H1 (cell line): ENCODE results near the gene BCL2A1. TPM values are rescaled to one million over a fixed set of nuclear protein-coding genes. Genes with fewer than 3 reads are reported as not detected.

Experiments
- CTCF ChIA-PET: fragments of 300-600 bp; sonication (Branson Sonifier 250); formaldehyde crosslinking; loops from one replicate; lab custom pipeline; 2021; ENCODE audit not compliant: partially characterized antibody; lab: Charles Lee
- POLR2A ChIA-PET: fragments of 300-600 bp; sonication (Branson Sonifier 250); formaldehyde crosslinking; loops from one replicate; lab custom pipeline; 2021; ENCODE audit warnings: inconsistent platforms; ENCODE audit not compliant: partially characterized antibody; lab: Charles Lee
- DNase-seq, 2 experiments: peaks; one replicate each; pipeline versions ENCODE4 v3.0.0 to v3.0.0-alpha.2; 2010 to 2022; ENCODE audit warnings: low spot score in 2 of 2, low read depth in 1 of 2, mixed read lengths in 1 of 2
- FAIRE-seq: peaks from 2 replicates; lab custom pipeline; 2011; peaks lifted over from hg19 to GRCh38; lab: Jason Lieb, UNC
- H2AFZ ChIP-seq: 2 replicates; pipeline ENCODE4 v1.8.1; 2012; ENCODE audit warnings: low read length, inconsistent platforms
- H2AK5ac ChIP-seq: 2 replicates; pipeline ENCODE4 v1.6.1; 2013; ENCODE audit warnings: low read depth, low read length
- H2BK120ac ChIP-seq: replicated peaks from 2 replicates; pipeline ENCODE3; 2013; ENCODE audit warnings: low read depth, low read length, inconsistent platforms
- H2BK12ac ChIP-seq: 2 replicates; pipeline ENCODE4 v1.6.1; 2013; ENCODE audit warnings: low read depth, low read length
- H2BK15ac ChIP-seq: 2 replicates; pipeline ENCODE4 v1.6.1; 2013; ENCODE audit warnings: low read length
- H2BK20ac ChIP-seq: 2 replicates; pipeline ENCODE4 v1.6.1; 2013; ENCODE audit warnings: low read length
- H2BK5ac ChIP-seq: 2 replicates; pipeline ENCODE4 v1.6.1; 2013; ENCODE audit warnings: low read depth, low read length
- H3K14ac ChIP-seq: 2 replicates; pipeline ENCODE4 v1.6.1; 2013; ENCODE audit warnings: inconsistent platforms; ENCODE audit not compliant: insufficient read length
- H3K18ac ChIP-seq: 2 replicates; pipeline ENCODE4 v1.6.1; 2013; ENCODE audit warnings: low read length; ENCODE audit errors: extremely low read depth
- H3K23ac ChIP-seq: 2 replicates; pipeline ENCODE4 v1.6.1; 2013; ENCODE audit warnings: inconsistent platforms; ENCODE audit not compliant: insufficient read length
- H3K23me2 ChIP-seq: 2 replicates; pipeline ENCODE4 v1.6.1; 2013; ENCODE audit warnings: low read depth, low read length
- H3K27ac ChIP-seq: 2 replicates; pipeline ENCODE4 v1.6.1; 2011; ENCODE audit warnings: low read depth, low read length, inconsistent platforms
- H3K27me3 ChIP-seq, 4 experiments: replicated peaks in 1 of 4; 1 replicate in 1 of 4; 2 replicates in 3 of 4; pipeline versions ENCODE4 v1.6.1 to v1.8.1; 2011 to 2013; ENCODE audit warnings: low read length in 3 of 4, mild to moderate bottlenecking in 3 of 4, inconsistent platforms in 2 of 4, mixed read lengths in 2 of 4, moderate library complexity in 1 of 4; ENCODE audit not compliant: control insufficient read depth in 3 of 4, insufficient read depth in 3 of 4; ENCODE audit errors: extremely low read depth in 1 of 4
- H3K36me3 ChIP-seq, 4 experiments: 2 replicates each; pipeline versions ENCODE4 v1.6.1 to v1.8.1; 2011 to 2013; ENCODE audit warnings: mild to moderate bottlenecking in 4 of 4, low read length in 3 of 4, moderate library complexity in 2 of 4, control low read depth in 1 of 4, inconsistent platforms in 1 of 4; ENCODE audit not compliant: insufficient read depth in 4 of 4, control insufficient read depth in 2 of 4
- H3K4ac ChIP-seq: replicated peaks from 2 replicates; pipeline ENCODE3; 2013; ENCODE audit warnings: low read length, low read depth, mixed read lengths, inconsistent platforms; ENCODE audit not compliant: insufficient read length
- H3K4me1 ChIP-seq, 4 experiments: replicated peaks in 1 of 4; 1 replicate in 1 of 4; 2 replicates in 3 of 4; pipeline versions ENCODE4 v1.6.1 to v1.8.1; 2011 to 2013; ENCODE audit warnings: low read length in 3 of 4, inconsistent platforms in 2 of 4, mixed read lengths in 1 of 4; ENCODE audit not compliant: insufficient read depth in 4 of 4, control insufficient read depth in 3 of 4
- H3K4me2 ChIP-seq, 2 experiments: 2 replicates each; pipeline versions ENCODE4 v1.6.1 to v1.8.1; 2011 to 2013; ENCODE audit warnings: low read depth in 2 of 2, low read length in 2 of 2, control low read depth in 1 of 2, inconsistent platforms in 1 of 2, mild to moderate bottlenecking in 1 of 2; ENCODE audit not compliant: insufficient read depth in 1 of 2
- H3K4me3 ChIP-seq, 4 experiments: fragments of 200-600, 300-600 bp in 1 of 4; sonication (generic), shearing (Covaris generic), sonication (Bioruptor Twin) in 1 of 4; 2 replicates each; pipeline versions ENCODE4 v1.5.1 to v1.8.1; 2011 to 2016; ENCODE audit warnings: low read length in 4 of 4, low read depth in 3 of 4, control low read depth in 2 of 4, inconsistent platforms in 2 of 4, mild to moderate bottlenecking in 2 of 4, mixed read lengths in 1 of 4, moderate library complexity in 1 of 4; ENCODE audit not compliant: insufficient read depth in 2 of 4; ENCODE audit errors: extremely low read depth in 1 of 4
- H3K56ac ChIP-seq: replicated peaks from 2 replicates; pipeline ENCODE3; 2013; ENCODE audit warnings: low read depth, mild to moderate bottlenecking, mixed read lengths, low read length, inconsistent platforms; ENCODE audit not compliant: insufficient read length
- H3K79me1 ChIP-seq: 2 replicates; pipeline ENCODE4 v1.6.1; 2013; ENCODE audit warnings: low read depth, low read length, control low read depth
- H3K79me2 ChIP-seq, 2 experiments: 2 replicates each; pipeline versions ENCODE4 v1.6.1 to v1.8.1; 2012 to 2013; ENCODE audit warnings: low read length in 2 of 2, mild to moderate bottlenecking in 2 of 2, inconsistent platforms in 1 of 2; ENCODE audit not compliant: insufficient read depth in 2 of 2, control insufficient read depth in 1 of 2
- H3K9ac ChIP-seq, 4 experiments: replicated peaks in 1 of 4; 1 replicate in 1 of 4; 2 replicates in 3 of 4; pipeline versions ENCODE4 v1.6.1 to v1.8.1; 2011 to 2013; ENCODE audit warnings: low read depth in 3 of 4, low read length in 3 of 4, control low read depth in 2 of 4, mild to moderate bottlenecking in 2 of 4, moderate library complexity in 2 of 4, inconsistent platforms in 1 of 4; ENCODE audit errors: extremely low read depth in 1 of 4
- H3K9me3 ChIP-seq, 2 experiments: 2 replicates each; pipeline versions ENCODE4 v1.6.1 to v1.8.1; 2012 to 2013; ENCODE audit warnings: mild to moderate bottlenecking in 2 of 2, moderate library complexity in 2 of 2, control low read depth in 1 of 2, inconsistent platforms in 1 of 2, low read depth in 1 of 2, low read length in 1 of 2, mixed read lengths in 1 of 2; ENCODE audit not compliant: insufficient read depth in 2 of 2
- H4K20me1 ChIP-seq, 2 experiments: replicated peaks in 1 of 2; 2 replicates each; pipeline versions ENCODE3 to v1.8.1; 2011 to 2013; ENCODE audit warnings: inconsistent platforms in 2 of 2, low read length in 2 of 2, mild to moderate bottlenecking in 1 of 2; ENCODE audit not compliant: insufficient read depth in 2 of 2, control insufficient read depth in 1 of 2
- H4K5ac ChIP-seq: 2 replicates; pipeline ENCODE4 v1.6.1; 2013; ENCODE audit warnings: low read length, low read depth, mixed read lengths, inconsistent platforms; ENCODE audit not compliant: insufficient read length
- H4K8ac ChIP-seq: 2 replicates; pipeline ENCODE4 v1.8.0; 2013; ENCODE audit warnings: mild to moderate bottlenecking, moderate library complexity, low read length, inconsistent platforms; ENCODE audit not compliant: insufficient read depth; ENCODE audit errors: extremely low read depth
- H4K91ac ChIP-seq: replicated peaks from 2 replicates; pipeline ENCODE3; 2013; ENCODE audit warnings: low read length, mixed read lengths, inconsistent platforms; ENCODE audit not compliant: insufficient read length
- ATF2 ChIP-seq: IDR thresholded peaks from 2 replicates; pipeline ENCODE4 v1.6.1; 2012; ENCODE audit warnings: low read length, inconsistent platforms
- CHD1 ChIP-seq: IDR thresholded peaks from 2 replicates; pipeline ENCODE4 v1.6.1; 2012; ENCODE audit warnings: low read depth, low read length, improper control_type of control experiment
- EGR1 ChIP-seq: IDR thresholded peaks from 2 replicates; pipeline ENCODE4 v1.6.1; 2011; ENCODE audit warnings: low read depth, low read length, borderline replicate concordance
- HDAC6 ChIP-seq: IDR thresholded peaks from one replicate; pipeline ENCODE4 v1.7.1; 2012; ENCODE audit warnings: low read depth, mild to moderate bottlenecking, inconsistent platforms, low read length, moderate library complexity
- JUN ChIP-seq: IDR thresholded peaks from 2 replicates; pipeline ENCODE4 v1.6.1; 2011; ENCODE audit warnings: low read depth, mild to moderate bottlenecking, improper control_type of control experiment, low read length
- KDM4A ChIP-seq: IDR thresholded peaks from one replicate; pipeline ENCODE4 v1.7.1; 2012; ENCODE audit warnings: low read depth, mild to moderate bottlenecking, moderate library complexity, low read length, inconsistent platforms; ENCODE audit not compliant: severe bottlenecking
- KDM5A ChIP-seq: fragments of 200-600 bp; IDR thresholded peaks from 2 replicates; pipeline ENCODE4 v1.7.1; 2012; ENCODE audit warnings: mild to moderate bottlenecking, low read length, inconsistent platforms, mixed read lengths
- RFX5 ChIP-seq: IDR thresholded peaks from 2 replicates; pipeline ENCODE4 v1.6.1; 2011; ENCODE audit warnings: low read depth, low read length, improper control_type of control experiment, borderline replicate concordance
- SAP30 ChIP-seq: fragments of 300-600 bp; sonication (generic); IDR thresholded peaks from 2 replicates; pipeline ENCODE4 v1.7.1; 2012; ENCODE audit warnings: low read length, moderate library complexity, mild to moderate bottlenecking, inconsistent platforms; ENCODE audit not compliant: insufficient read depth, insufficient replicate concordance
- SIRT6 ChIP-seq: IDR thresholded peaks from one replicate; pipeline ENCODE4 v1.7.1; 2012; ENCODE audit warnings: low read length, inconsistent platforms
- SP4 ChIP-seq: IDR thresholded peaks from 2 replicates; pipeline ENCODE4 v1.6.1; 2012; ENCODE audit warnings: low read length, inconsistent platforms
- TBP ChIP-seq: IDR thresholded peaks from 2 replicates; pipeline ENCODE4 v1.6.1; 2011; ENCODE audit warnings: low read depth, low read length, improper control_type of control experiment
- ZNF274 ChIP-seq: IDR thresholded peaks from 2 replicates; pipeline ENCODE4 v1.7.0; 2012; ENCODE audit warnings: low read length, borderline replicate concordance; ENCODE audit errors: extremely low read depth
- WGBS, 2 experiments: shearing (Covaris generic) in 1 of 2; methylation state at CpG; one replicate each; pipeline versions ENCODE4 v1.1.6 to v1.1.7; 2013 to 2015; ENCODE audit warnings: low lambda C conversion rate in 2 of 2, mixed read lengths in 2 of 2, inconsistent platforms in 1 of 2, low coverage in 1 of 2, missing lambda C conversion rate in 1 of 2; ENCODE audit not compliant: insufficient replicate concordance in 2 of 2, insufficient coverage in 1 of 2, insufficient read length in 1 of 2; ENCODE audit errors: extremely low coverage in 1 of 2, missing lambda C conversion rate in 1 of 2; 5-methylcytosine and 5-hydroxymethylcytosine counted together
- polyA plus RNA-seq, 7 experiments: library from polyadenylated mRNA; depleted of rRNA in 3 of 7; stranded (reverse) in 5 of 7; unstranded in 2 of 7; fragments of >200 nt in 5 of 7; fragments of 200-250 nt in 2 of 7; gene quantifications; 1 replicate in 5 of 7; 2 replicates in 1 of 7; 4 replicates in 1 of 7; pipeline versions ENCODE4 v1.2.1 to v1.2.3, GENCODE V29; 2011 to 2013; ENCODE audit warnings: missing spikeins in 2 of 7, mixed read lengths in 2 of 7
- total RNA-seq: library from RNA; stranded (reverse); fragmentation: NEBNext Ultra II Directional; extraction: Animal tissue kit (Norgen Biotek cat#: 25700); gene quantifications from 2 replicates; pipeline ENCODE4 v1.2.1, GENCODE V29; 2021

BCL2A1 gene
- total and polyA plus RNA-seq, 2 of the 8 experiments (the other 6 are each of a cell fraction or from before 2014, with no cell fraction given), result not detected

GRCh38 chr15:80010131-80010673, 39.2 kb upstream of the BCL2A1 start:
- H4K91ac ChIP-seq, result no peak overlapping the region
- no peaks in the 10 kb centered on the region for H3K27me3 ChIP-seq
- no peak overlapping the region for H3K23ac ChIP-seq
- H3K4me1 ChIP-seq, result no peaks in the 10 kb centered on the region
- no peak overlapping the region for H4K8ac ChIP-seq
- H3K18ac ChIP-seq, result no peak overlapping the region
- no peak overlapping the region for H3K14ac ChIP-seq
- no peak overlapping the region for H4K5ac ChIP-seq
- no peaks in the 10 kb centered on the region; a peak in 1 of 4 replicates for H3K9me3 ChIP-seq
- POLR2A ChIA-PET, result interaction anchor here (1.0 kb wide), 1 partner anchor 49 kb away, joined by 3 read pairs; no protein-coding TSS in a partner anchor
- no peak overlapping the region for H2BK12ac ChIP-seq
- FAIRE-seq, result no peak
- H2BK15ac ChIP-seq, result no peak overlapping the region
- no peak overlapping the region for H3K4me2 ChIP-seq
- no peak overlapping the region for H2AK5ac ChIP-seq
- H3K36me3 ChIP-seq, result no peaks in the 10 kb centered on the region
- H3K4ac ChIP-seq, result no peak overlapping the region
- H2AFZ ChIP-seq, result no peak overlapping the region
- no peak overlapping the region for H3K4me3 ChIP-seq
- WGBS, 2 experiments, result 90% methylated on average over 6 of the region's 6 CpGs; no CpG with 5 or more reads in 1 of the 2 experiments
- H3K79me1 ChIP-seq, result no peaks in the 10 kb centered on the region
- CTCF ChIA-PET, result interaction anchor here (0.8 to 2.2 kb wide), 2 partner anchors 16 to 90 kb away, joined by 3 to 8 read pairs; no protein-coding TSS in a partner anchor
- H2BK5ac ChIP-seq, result no peak overlapping the region
- no peak for DNase-seq
- H2BK20ac ChIP-seq, result no peak overlapping the region
- no peaks in the 10 kb centered on the region for H3K23me2 ChIP-seq
- no peak overlapping the region for H3K56ac ChIP-seq
- H3K9ac ChIP-seq, result no peak overlapping the region
- H3K79me2 ChIP-seq, result no peaks in the 10 kb centered on the region
- no peaks in the 10 kb centered on the region for H4K20me1 ChIP-seq
- H2BK120ac ChIP-seq, result no peak overlapping the region
- no peak overlapping the region for H3K27ac ChIP-seq
- TF ChIP-seq EGR1, result no peak
- TF ChIP-seq RFX5, result no peak
- no peak for TF ChIP-seq KDM5A
- TF ChIP-seq SAP30, result no peak
- no peak for TF ChIP-seq ZNF274
- no peak for TF ChIP-seq ATF2
- TF ChIP-seq HDAC6, result no peak
- TF ChIP-seq CHD1, result no peak
- no peak for TF ChIP-seq SP4
- TF ChIP-seq JUN, result no peak
- TF ChIP-seq SIRT6, result no peak
- TF ChIP-seq KDM4A, result no peak
- TF ChIP-seq TBP, result no peak
